ENCODE measurements around the gene KMT2E. TPM values are rescaled to one million over a fixed set of nuclear protein-coding genes. Genes with fewer than 3 reads are reported as not detected.
A peak's percentile ranks its signal among the peaks of the same experiment; 100 is the strongest.
"Not testable (repeated sequence)": the region's sequence is repeated elsewhere in the genome, so short reads cannot be mapped to it uniquely, and the experiment has no call there.

The KMT2E gene
- total and polyA plus RNA-seq, 5 experiments from 2014 or later: 119 to 193 (median 186) TPM

GRCh38 chr7:105021352-105021751 lies 7.3 kb downstream of the KMT2E start:
- Mint-ChIP-seq H3K9me3 (no peaks in the 10 kb centered on the region), H3K27me3 (no peaks in the 10 kb centered on the region), H3K4me1 (peaks cover 27 to 91% (median 73%) of the 10 kb centered on the region in 4 donors), H3K4me3 (peak overlapping the region in 9 of 10 donors; percentile 54 to 74 (median 64)), H3K36me3 (peaks cover 0 to 5% (median 2%) of the 10 kb centered on the region in 3 donors), H3K27ac (peak overlapping the region in 8 of 10 donors; percentile 3 to 76 (median 39))
- POLR2A ChIA-PET: no interaction called here
- no peak for ATAC-seq
- DNase-seq: no peak

GRCh38 chr7:105021967-105022366 lies 8.0 kb downstream of the KMT2E start:
- Mint-ChIP-seq H3K9me3 (no peaks in the 10 kb centered on the region), H3K4me1 (peaks cover 30 to 90% (median 73%) of the 10 kb centered on the region in 4 donors), H3K4me3 (peak overlapping the region in 9 of 10 donors; percentile 12 to 67 (median 44)), H3K27me3 (no peaks in the 10 kb centered on the region), H3K36me3 (peaks cover 0 to 5% (median 0%) of the 10 kb centered on the region in 3 donors), H3K27ac (peak overlapping the region in 3 of 10 donors; percentile 12 to 72 (median 27))
- POLR2A ChIA-PET: interaction anchor here (1.0 kb wide), 1 partner anchor 8 kb away, joined by 3 read pairs; the partner anchor contains the start of gene KMT2E
- ATAC-seq: no peak
- no peak for DNase-seq

GRCh38 chr7:105022458-105022857 lies 8.5 kb downstream of the KMT2E start:
- ATAC-seq (no peak), DNase-seq (no peak)
- Mint-ChIP-seq H3K27ac (peak overlapping the region in 7 of 10 donors; percentile 12 to 72 (median 37)), H3K4me3 (peak overlapping the region in 9 of 10 donors; percentile 12 to 67 (median 44)), H3K27me3 (no peaks in the 10 kb centered on the region), H3K9me3 (no peaks in the 10 kb centered on the region), H3K4me1 (peaks cover 28 to 90% (median 71%) of the 10 kb centered on the region in 4 donors), H3K36me3 (peaks cover 0 to 5% (median 0%) of the 10 kb centered on the region in 3 donors)
- POLR2A ChIA-PET: interaction anchor here (0.7 to 1.0 kb wide), 2 partner anchors 7 to 9 kb away, joined by 3 to 9 read pairs; partner anchors contain the start of gene KMT2E

- no peak for DNase-seq
- peaks cover 0 to 5% (median 0%) of the 10 kb centered on the region in 3 donors for H3K36me3 Mint-ChIP-seq
- peak overlapping the region in 2 of 10 donors; percentile 13 to 31 for H3K27ac Mint-ChIP-seq
- H3K27me3 Mint-ChIP-seq: no peaks in the 10 kb centered on the region
- H3K4me1 Mint-ChIP-seq: peaks cover 34 to 93% (median 82%) of the 10 kb centered on the region in 4 donors
- ATAC-seq: no peak
- H3K9me3 Mint-ChIP-seq: no peaks in the 10 kb centered on the region
- POLR2A ChIA-PET: interaction anchor here (0.9 to 1.0 kb wide), 2 partner anchors 10 to 11 kb away, joined by 3 to 4 read pairs; partner anchors contain the start of gene KMT2E
- H3K4me3 Mint-ChIP-seq: peak overlapping the region; percentile 2 to 71 (median 50)
Observed at GRCh38 chr7:105024734-105025133, 10.7 kb downstream of the KMT2E start.

- H3K27ac Mint-ChIP-seq: peak overlapping the region in 2 of 10 donors; percentile 33 to 50
- H3K9me3 Mint-ChIP-seq: no peaks in the 10 kb centered on the region
- peak overlapping the region in 8 of 10 donors; percentile 21 to 60 (median 51) for H3K4me3 Mint-ChIP-seq
- POLR2A ChIA-PET: interaction anchor here (0.6 to 2.6 kb wide), 6 partner anchors 12 to 286 kb away, joined by 3 to 19 read pairs (median 4); partner anchors contain the start of gene KMT2E
- H3K36me3 Mint-ChIP-seq: peaks cover 0 to 3% (median 0%) of the 10 kb centered on the region in 3 donors
- H3K4me1 Mint-ChIP-seq: peaks cover 32 to 93% (median 85%) of the 10 kb centered on the region in 4 donors
- ATAC-seq: peak in 1 of 2 donors; percentile 6
- no peak for DNase-seq
- no peaks in the 10 kb centered on the region for H3K27me3 Mint-ChIP-seq
Observed at GRCh38 chr7:105026750-105027149, 12.7 kb downstream of the KMT2E start.

GRCh38 chr7:105027176-105027853 lies 13.3 kb downstream of the KMT2E start:
- H3K4me3 Mint-ChIP-seq: peak overlapping the region in 8 of 10 donors; percentile 14 to 65 (median 52)
- POLR2A ChIA-PET: interaction anchor here (0.6 to 2.6 kb wide), 6 partner anchors 10 to 286 kb away, joined by 3 to 19 read pairs (median 4); partner anchors contain the start of gene KMT2E

GRCh38 chr7:105028004-105028403 lies 14.0 kb downstream of the KMT2E start:
- Mint-ChIP-seq H3K4me3 (peak overlapping the region in 7 of 10 donors; percentile 21 to 70 (median 51)), H3K4me1 (peaks cover 30 to 88% (median 76%) of the 10 kb centered on the region in 4 donors), H3K27ac (peak overlapping the region in 4 of 10 donors; percentile 47 to 74 (median 59)), H3K36me3 (peaks cover 0 to 4% (median 0%) of the 10 kb centered on the region in 3 donors), H3K9me3 (no peaks in the 10 kb centered on the region), H3K27me3 (no peaks in the 10 kb centered on the region)
- POLR2A ChIA-PET: interaction anchor here (0.8 to 2.6 kb wide), 3 partner anchors 11 to 45 kb away, joined by 4 to 19 read pairs (median 4); partner anchors contain the start of gene KMT2E
- DNase-seq (no peak), ATAC-seq (peak in 1 of 2 donors; percentile 16)

More at GRCh38 chr7:105027176-105027853, 13.3 kb downstream of the KMT2E start:
- peak in 1 of 2 donors; percentile 26 for ATAC-seq
- Mint-ChIP-seq H3K4me1 (peaks cover 31 to 90% (median 81%) of the 10 kb centered on the region in 4 donors), H3K27me3 (no peaks in the 10 kb centered on the region), H3K9me3 (no peaks in the 10 kb centered on the region), H3K36me3 (peaks cover 0 to 4% (median 0%) of the 10 kb centered on the region in 3 donors), H3K27ac (peak overlapping the region in 4 of 10 donors; percentile 17 to 78 (median 65))
- no peak for DNase-seq

GRCh38 chr7:105028941-105029340 lies 14.9 kb downstream of the KMT2E start:
- H3K9me3 Mint-ChIP-seq: not testable (repeated sequence)
- peak overlapping the region in 7 of 10 donors; percentile 2 to 65 (median 21) for H3K4me3 Mint-ChIP-seq

GRCh38 chr7:105030447-105030846 lies 16.4 kb downstream of the KMT2E start:
- no peak for DNase-seq
- peaks cover 0 to 7% (median 0%) of the 10 kb centered on the region in 3 donors for H3K36me3 Mint-ChIP-seq
- H3K27me3 Mint-ChIP-seq: no peaks in the 10 kb centered on the region
- no peak for ATAC-seq
- POLR2A ChIA-PET: no interaction called here
- no peaks in the 10 kb centered on the region for H3K9me3 Mint-ChIP-seq
- peaks cover 30 to 80% (median 69%) of the 10 kb centered on the region in 4 donors for H3K4me1 Mint-ChIP-seq
- H3K27ac Mint-ChIP-seq: peak overlapping the region in 8 of 10 donors; percentile 2 to 63 (median 30)
- peak overlapping the region in 3 of 10 donors; percentile 3 to 75 (median 21) for H3K4me3 Mint-ChIP-seq

More at GRCh38 chr7:105028941-105029340, 14.9 kb downstream of the KMT2E start:
- DNase-seq, ATAC-seq, H3K36me3 Mint-ChIP-seq, H3K27me3 Mint-ChIP-seq: not testable (repeated sequence)
- Mint-ChIP-seq H3K27ac (peak overlapping the region in 8 of 10 donors; percentile 2 to 88 (median 59)), H3K4me1 (peaks cover 30 to 88% (median 74%) of the 10 kb centered on the region in 4 donors)
- POLR2A ChIA-PET: interaction anchor here (0.7 to 1.8 kb wide), 3 partner anchors 10 to 46 kb away, joined by 3 to 4 read pairs (median 4); no protein-coding TSS in a partner anchor

GRCh38 chr7:105032553-105033214 lies 18.7 kb downstream of the KMT2E start:
- Mint-ChIP-seq H3K27ac (peak overlapping the region in 6 of 10 donors; percentile 7 to 68 (median 34)), H3K27me3 (no peaks in the 10 kb centered on the region), H3K36me3 (peaks cover 0 to 12% (median 0%) of the 10 kb centered on the region in 3 donors), H3K9me3 (no peaks in the 10 kb centered on the region), H3K4me3 (peak overlapping the region in 5 of 10 donors; percentile 2 to 26 (median 14)), H3K4me1 (peaks cover 19 to 77% (median 68%) of the 10 kb centered on the region in 4 donors)
- ATAC-seq (peak in 1 of 2 donors; percentile 32), DNase-seq (no peak)
- POLR2A ChIA-PET: interaction anchor here (0.6 to 1.3 kb wide), 2 partner anchors 20 to 42 kb away, joined by 3 to 5 read pairs; no protein-coding TSS in a partner anchor

GRCh38 chr7:105035349-105035748 lies 21.3 kb downstream of the KMT2E start:
- POLR2A ChIA-PET: no interaction called here
- H3K36me3 Mint-ChIP-seq: peaks cover 0 to 24% (median 0%) of the 10 kb centered on the region in 3 donors
- no peak for ATAC-seq
- H3K4me3 Mint-ChIP-seq: peak overlapping the region in 4 of 10 donors; percentile 8 to 40 (median 22)
- no peaks in the 10 kb centered on the region for H3K9me3 Mint-ChIP-seq
- no peaks in the 10 kb centered on the region for H3K27me3 Mint-ChIP-seq
- DNase-seq: no peak
- H3K4me1 Mint-ChIP-seq: peaks cover 10 to 74% (median 57%) of the 10 kb centered on the region in 4 donors
- H3K27ac Mint-ChIP-seq: peak overlapping the region in 9 of 10 donors; percentile 26 to 74 (median 55)
